ENCODE measurements around the gene ANKRD6. TPM values are rescaled to one million over a fixed set of nuclear protein-coding genes. Genes with fewer than 3 reads are reported as not detected.

ANKRD6 gene
- total RNA-seq, 1 donor from 2014 or later, result 4.9 TPM

Other genes starting within 250 kb of the ANKRD6 start
- gene GABRR1, start 215.8 kb upstream of the ANKRD6 start, total RNA-seq, result not detected in 2 replicates
- gene GABRR2, start 117.9 kb upstream of the ANKRD6 start, total RNA-seq, result 0.13 and 0.38 TPM in 2 replicates
- 47.9 and 56.6 TPM in 2 replicates for gene UBE2J1, start 80.4 kb upstream of the ANKRD6 start, total RNA-seq
- 0.26 and 0.76 TPM in 2 replicates for gene RRAGD, start 20.9 kb upstream of the ANKRD6 start, total RNA-seq
- gene LYRM2, start 205.6 kb downstream of the ANKRD6 start, total RNA-seq, result 12.9 and 13.4 TPM in 2 replicates